ENCODE measurements around the gene SECTM1. TPM values are rescaled to one million over a fixed set of nuclear protein-coding genes. Genes with fewer than 3 reads are reported as not detected.

The SECTM1 gene
- total RNA-seq, 2 donors from 2014 or later = not detected

- H3K27me3 Mint-ChIP-seq (ENCODE audit: insufficient read depth) = peaks cover 8% of the 10 kb centered on the region
- no peaks in the 10 kb centered on the region for H3K9me3 Mint-ChIP-seq
- DNase-seq = peak; percentile 45
- H3K4me1 Mint-ChIP-seq = peaks cover 11% of the 10 kb centered on the region
- H3K27ac Mint-ChIP-seq = no peak overlapping the region
- no peaks in the 10 kb centered on the region for H3K36me3 Mint-ChIP-seq (ENCODE audit: low read depth)
- no peaks in the 10 kb centered on the region for H3K36me3 ChIP-seq (ENCODE audit: control insufficient read depth, insufficient read depth, low read length)
- H3K27ac ChIP-seq (ENCODE audit: low read depth, low read length) = no peak overlapping the region
- H3K9ac ChIP-seq (ENCODE audit: extremely low read depth, low read length, poor library complexity, severe bottlenecking) = no peak overlapping the region
- no peak overlapping the region for H3K4me3 Mint-ChIP-seq
- H3K4me1 ChIP-seq (ENCODE audit: control insufficient read depth, insufficient read depth, low read length) = no peaks in the 10 kb centered on the region
- no peaks in the 10 kb centered on the region for H3K27me3 ChIP-seq (ENCODE audit: control insufficient read depth, insufficient read depth, low read length, poor library complexity, severe bottlenecking)
- WGBS, 2 experiments (ENCODE audit: insufficient coverage in 1 of 2, insufficient read length in 1 of 2) = 91 to 94% methylated on average over 9 to 21 of the region's 21 CpGs
- H3K4me3 ChIP-seq (ENCODE audit: low read length) = no peak overlapping the region
- H3K9me3 ChIP-seq (ENCODE audit: control insufficient read depth, low read length) = no peaks in the 10 kb centered on the region
- TF ChIP-seq CTCF (conservative IDR thresholded peaks at IDR 0.05) = no peak
Observed at GRCh38 chr17:82351254-82351712, 17.7 kb upstream of the SECTM1 start.

- WGBS, 2 experiments (ENCODE audit: insufficient coverage in 1 of 2, insufficient read length in 1 of 2) = 93 to 96% methylated on average over 26 to 28 of the region's 28 CpGs
- H3K27ac ChIP-seq (ENCODE audit: low read depth, low read length) = no peak overlapping the region
- Mint-ChIP-seq H3K9me3 (no peaks in the 10 kb centered on the region), H3K4me1 (peaks cover 11% of the 10 kb centered on the region), H3K36me3 (ENCODE audit: low read depth) (no peaks in the 10 kb centered on the region), H3K27ac (no peak overlapping the region), H3K4me3 (no peak overlapping the region), H3K27me3 (ENCODE audit: insufficient read depth) (peaks cover 5% of the 10 kb centered on the region)
- H3K9me3 ChIP-seq (ENCODE audit: control insufficient read depth, low read length) = no peaks in the 10 kb centered on the region
- H3K9ac ChIP-seq (ENCODE audit: extremely low read depth, low read length, poor library complexity, severe bottlenecking) = no peak overlapping the region
- no peaks in the 10 kb centered on the region for H3K4me1 ChIP-seq (ENCODE audit: control insufficient read depth, insufficient read depth, low read length)
- peak; percentile 79 for DNase-seq
- H3K36me3 ChIP-seq (ENCODE audit: control insufficient read depth, insufficient read depth, low read length) = no peaks in the 10 kb centered on the region
- no peaks in the 10 kb centered on the region for H3K27me3 ChIP-seq (ENCODE audit: control insufficient read depth, insufficient read depth, low read length, poor library complexity, severe bottlenecking)
- TF ChIP-seq CTCF (conservative IDR thresholded peaks at IDR 0.05) = peak; percentile 27
- H3K4me3 ChIP-seq (ENCODE audit: low read length) = no peak overlapping the region
Observed at GRCh38 chr17:82350182-82351030, 16.8 kb upstream of the SECTM1 start.

GRCh38 chr17:82349287-82349701 is 15.7 kb upstream of the SECTM1 start:
- Mint-ChIP-seq H3K27ac (no peak overlapping the region), H3K36me3 (ENCODE audit: low read depth) (no peaks in the 10 kb centered on the region), H3K27me3 (ENCODE audit: insufficient read depth) (no peaks in the 10 kb centered on the region), H3K4me3 (no peak overlapping the region), H3K4me1 (peaks cover 11% of the 10 kb centered on the region), H3K9me3 (no peaks in the 10 kb centered on the region)
- Histone ChIP-seq H3K9me3 (ENCODE audit: control insufficient read depth, low read length) (no peaks in the 10 kb centered on the region), H3K36me3 (ENCODE audit: control insufficient read depth, insufficient read depth, low read length) (no peaks in the 10 kb centered on the region), H3K4me3 (ENCODE audit: low read length) (no peak overlapping the region), H3K27me3 (ENCODE audit: control insufficient read depth, insufficient read depth, low read length, poor library complexity, severe bottlenecking) (no peaks in the 10 kb centered on the region), H3K27ac (ENCODE audit: low read depth, low read length) (no peak overlapping the region), H3K4me1 (ENCODE audit: control insufficient read depth, insufficient read depth, low read length) (no peaks in the 10 kb centered on the region), H3K9ac (ENCODE audit: extremely low read depth, low read length, poor library complexity, severe bottlenecking) (no peak overlapping the region)
- WGBS, 2 experiments (ENCODE audit: insufficient coverage in 1 of 2, insufficient read length in 1 of 2) = 81 to 83% methylated on average over 8 to 11 of the region's 11 CpGs
- DNase-seq = peak; percentile 42
- no peak for TF ChIP-seq CTCF (conservative IDR thresholded peaks at IDR 0.05)
